HUES48 (cell line): ENCODE measurements around the gene APOL1.
"Not testable (repeated sequence)": the region's sequence is repeated elsewhere in the genome, so short reads cannot be mapped to it uniquely, and the experiment has no call there.

Experiments
- H3K27ac ChIP-seq: one replicate; pipeline ENCODE4 v1.7.0; 2013; ENCODE audit warnings: low read depth, low read length, inconsistent platforms
- H3K27me3 ChIP-seq: 2 replicates; pipeline ENCODE4 v1.6.1; 2013; ENCODE audit warnings: mild to moderate bottlenecking, low read length; ENCODE audit not compliant: control insufficient read depth, insufficient read depth
- H3K36me3 ChIP-seq: 2 replicates; pipeline ENCODE4 v1.6.1; 2013; ENCODE audit warnings: low read length; ENCODE audit not compliant: control insufficient read depth, insufficient read depth
- H3K4me1 ChIP-seq: 2 replicates; pipeline ENCODE4 v1.6.1; 2013; ENCODE audit warnings: mild to moderate bottlenecking, low read length; ENCODE audit not compliant: control insufficient read depth, insufficient read depth
- H3K4me3 ChIP-seq: 2 replicates; pipeline ENCODE4 v1.5.1; 2013; ENCODE audit warnings: mild to moderate bottlenecking, low read depth, low read length
- H3K9ac ChIP-seq: 2 replicates; pipeline ENCODE4 v1.6.1; 2013; ENCODE audit warnings: mild to moderate bottlenecking, low read depth, low read length, moderate library complexity
- H3K9me3 ChIP-seq: 2 replicates; pipeline ENCODE4 v1.6.1; 2013; ENCODE audit warnings: low read length; ENCODE audit not compliant: control insufficient read depth, insufficient read depth

Gene APOL1

GRCh38 chr22:36252754-36253522, at the start of gene APOL1:
Gene APOL1, plus strand, starts transcription at chr22:36253133. Its CDS starts 1,823 bp downstream, at chr22:36254956.
- no peak within 1 kb of the TSS for H3K27ac ChIP-seq
- H3K4me3 ChIP-seq = no peak within 1 kb of the TSS
- H3K9ac ChIP-seq = no peak within 1 kb of the TSS
- H3K4me1 ChIP-seq = peaks cover 9% of the 10 kb centered on the region
- no peaks in the 10 kb centered on the region for H3K27me3 ChIP-seq
- H3K36me3 ChIP-seq = no peaks in the 10 kb centered on the region
- H3K9me3 ChIP-seq = peaks cover 14% of the 10 kb centered on the region

- not testable (repeated sequence) for H3K9me3 ChIP-seq, H3K27me3 ChIP-seq, H3K4me3 ChIP-seq, H3K4me1 ChIP-seq, H3K9ac ChIP-seq, H3K36me3 ChIP-seq, H3K27ac ChIP-seq
Observed at GRCh38 chr22:36203441-36203840, 49.5 kb upstream of the APOL1 start.

- H3K9ac ChIP-seq = no peak overlapping the region
- H3K36me3 ChIP-seq = no peaks in the 10 kb centered on the region
- H3K27ac ChIP-seq = no peak overlapping the region
- no peaks in the 10 kb centered on the region for H3K9me3 ChIP-seq
- H3K27me3 ChIP-seq = no peaks in the 10 kb centered on the region
- no peak overlapping the region for H3K4me3 ChIP-seq
- no peaks in the 10 kb centered on the region for H3K4me1 ChIP-seq
Observed at GRCh38 chr22:36204001-36204631, 48.8 kb upstream of the APOL1 start.

- no peaks in the 10 kb centered on the region for H3K27me3 ChIP-seq
- no peaks in the 10 kb centered on the region for H3K36me3 ChIP-seq
- H3K4me3 ChIP-seq = no peak overlapping the region
- no peaks in the 10 kb centered on the region for H3K4me1 ChIP-seq
- no peak overlapping the region for H3K9ac ChIP-seq
- H3K27ac ChIP-seq = no peak overlapping the region
- no peaks in the 10 kb centered on the region for H3K9me3 ChIP-seq
Observed at GRCh38 chr22:36204632-36205015, 48.3 kb upstream of the APOL1 start.

- H3K9ac ChIP-seq, H3K4me3 ChIP-seq, H3K27ac ChIP-seq, H3K9me3 ChIP-seq, H3K36me3 ChIP-seq, H3K4me1 ChIP-seq, H3K27me3 ChIP-seq: not testable (repeated sequence)
Observed at GRCh38 chr22:36205573-36205972, 47.4 kb upstream of the APOL1 start.

- Histone ChIP-seq H3K4me1 (no peaks in the 10 kb centered on the region), H3K27me3 (no peaks in the 10 kb centered on the region), H3K27ac (no peak overlapping the region), H3K4me3 (no peak overlapping the region), H3K9me3 (no peaks in the 10 kb centered on the region), H3K36me3 (no peaks in the 10 kb centered on the region), H3K9ac (no peak overlapping the region)
Observed at GRCh38 chr22:36206255-36206654, 46.7 kb upstream of the APOL1 start.

GRCh38 chr22:36208162-36208765, 44.7 kb upstream of the APOL1 start:
- Histone ChIP-seq H3K9me3 (no peaks in the 10 kb centered on the region), H3K4me1 (no peaks in the 10 kb centered on the region), H3K4me3 (no peak overlapping the region), H3K27ac (no peak overlapping the region), H3K27me3 (peaks cover 4% of the 10 kb centered on the region; the same call in 1 of the 2 replicates), H3K9ac (no peak overlapping the region), H3K36me3 (no peaks in the 10 kb centered on the region)

GRCh38 chr22:36208914-36209313, 44.0 kb upstream of the APOL1 start:
- H3K9me3 ChIP-seq = no peaks in the 10 kb centered on the region
- H3K27ac ChIP-seq = no peak overlapping the region
- H3K36me3 ChIP-seq = no peaks in the 10 kb centered on the region
- no peaks in the 10 kb centered on the region for H3K4me1 ChIP-seq
- H3K9ac ChIP-seq = no peak overlapping the region
- H3K27me3 ChIP-seq = peaks cover 4% of the 10 kb centered on the region; the same call in 1 of the 2 replicates
- no peak overlapping the region for H3K4me3 ChIP-seq

- H3K27me3 ChIP-seq, H3K4me1 ChIP-seq, H3K9me3 ChIP-seq, H3K27ac ChIP-seq, H3K9ac ChIP-seq, H3K4me3 ChIP-seq, H3K36me3 ChIP-seq: not testable (repeated sequence)
Observed at GRCh38 chr22:36209488-36209908, 43.4 kb upstream of the APOL1 start.

- no peak overlapping the region for H3K4me3 ChIP-seq
- no peaks in the 10 kb centered on the region for H3K36me3 ChIP-seq
- peaks cover 4% of the 10 kb centered on the region; the same call in 1 of the 2 replicates for H3K27me3 ChIP-seq
- H3K27ac ChIP-seq = no peak overlapping the region
- no peaks in the 10 kb centered on the region for H3K9me3 ChIP-seq
- no peak overlapping the region for H3K9ac ChIP-seq
- no peaks in the 10 kb centered on the region for H3K4me1 ChIP-seq
Observed at GRCh38 chr22:36210224-36210623, 42.7 kb upstream of the APOL1 start.

GRCh38 chr22:36211237-36211861, 41.6 kb upstream of the APOL1 start:
- peaks cover 4% of the 10 kb centered on the region; the same call in 1 of the 2 replicates for H3K27me3 ChIP-seq
- H3K36me3 ChIP-seq = no peaks in the 10 kb centered on the region
- no peaks in the 10 kb centered on the region for H3K9me3 ChIP-seq
- no peaks in the 10 kb centered on the region for H3K4me1 ChIP-seq
- H3K9ac ChIP-seq = no peak overlapping the region
- no peak overlapping the region for H3K27ac ChIP-seq
- no peak overlapping the region for H3K4me3 ChIP-seq
